Vagina (tissue), 2 donors: ENCODE measurements around the gene RGS19. TPM values are rescaled to one million over a fixed set of nuclear protein-coding genes. Genes with fewer than 3 reads are reported as not detected.

Source experiments
- DNase-seq, 2 donors: peaks; one replicate each; pipeline ENCODE4 v3.0.0-alpha.2; 2017; ENCODE audit errors: extremely low spot score in 2 of 2
- H3K27ac ChIP-seq: fragments of 200-600 bp; sonication (generic); one replicate; pipeline ENCODE4 v1.5.1; 2019
- H3K27me3 ChIP-seq: fragments of 200-600 bp; sonication (generic); one replicate; pipeline ENCODE4 v1.5.1; 2019
- H3K36me3 ChIP-seq, 2 donors: fragments of 200-600 bp; sonication (generic); one replicate each; pipeline ENCODE4 v1.5.1; 2017 to 2019
- H3K4me1 ChIP-seq: fragments of 200-600 bp; sonication (generic); one replicate; pipeline ENCODE4 v1.5.1; 2019
- H3K4me3 ChIP-seq, 2 donors: fragments of 200-600 bp; sonication (generic); 1 replicate in 1 of 2; 2 replicates in 1 of 2; pipeline ENCODE4 v1.5.1; 2016 to 2019
- H3K9me3 ChIP-seq: fragments of 200-600 bp; sonication (generic); one replicate; pipeline ENCODE4 v1.5.1; 2019
- POLR2A ChIP-seq, 2 donors: fragments of 450-650 bp; IDR thresholded peaks; one replicate each; pipeline ENCODE4 v1.6.1; 2017; ENCODE audit warnings: antibody characterized with exemption in 2 of 2, mild to moderate bottlenecking in 2 of 2, moderate library complexity in 2 of 2
- POLR2AphosphoS5 ChIP-seq, 2 donors: sonication (generic); formaldehyde crosslinking; IDR thresholded peaks; one replicate each; pipeline ENCODE4 v1.9.0; 2017; ENCODE audit warnings: antibody characterized with exemption in 2 of 2, mild to moderate bottlenecking in 2 of 2, low read depth in 1 of 2; ENCODE audit not compliant: insufficient read depth in 1 of 2
- intact Hi-C: fragments of 100-400 bp; cut with DNase I; formaldehyde crosslinking; loops from one replicate; pipeline ENCODE4 v1.15.1; 2023
- total RNA-seq: library from RNA; depleted of rRNA; stranded (reverse); fragments of >200 nt; gene quantifications from one replicate; pipeline ENCODE4 v1.2.3, GENCODE V29; 2016
- TF ChIP-seq, protein P1 (sequence below), 3 experiments: fragments of 450-650 bp in 2 of 3; fragments of 200-600 bp in 1 of 3; sonication (generic) in 1 of 3; IDR thresholded peaks; one replicate each; pipeline ENCODE4 v1.5.1; 2017 to 2019; ENCODE audit warnings: antibody characterized with exemption in 3 of 3, mild to moderate bottlenecking in 2 of 3, moderate library complexity in 2 of 3

RGS19 gene
- total RNA-seq, 1 donor from 2014 or later, result 20.6 TPM

DNA sequence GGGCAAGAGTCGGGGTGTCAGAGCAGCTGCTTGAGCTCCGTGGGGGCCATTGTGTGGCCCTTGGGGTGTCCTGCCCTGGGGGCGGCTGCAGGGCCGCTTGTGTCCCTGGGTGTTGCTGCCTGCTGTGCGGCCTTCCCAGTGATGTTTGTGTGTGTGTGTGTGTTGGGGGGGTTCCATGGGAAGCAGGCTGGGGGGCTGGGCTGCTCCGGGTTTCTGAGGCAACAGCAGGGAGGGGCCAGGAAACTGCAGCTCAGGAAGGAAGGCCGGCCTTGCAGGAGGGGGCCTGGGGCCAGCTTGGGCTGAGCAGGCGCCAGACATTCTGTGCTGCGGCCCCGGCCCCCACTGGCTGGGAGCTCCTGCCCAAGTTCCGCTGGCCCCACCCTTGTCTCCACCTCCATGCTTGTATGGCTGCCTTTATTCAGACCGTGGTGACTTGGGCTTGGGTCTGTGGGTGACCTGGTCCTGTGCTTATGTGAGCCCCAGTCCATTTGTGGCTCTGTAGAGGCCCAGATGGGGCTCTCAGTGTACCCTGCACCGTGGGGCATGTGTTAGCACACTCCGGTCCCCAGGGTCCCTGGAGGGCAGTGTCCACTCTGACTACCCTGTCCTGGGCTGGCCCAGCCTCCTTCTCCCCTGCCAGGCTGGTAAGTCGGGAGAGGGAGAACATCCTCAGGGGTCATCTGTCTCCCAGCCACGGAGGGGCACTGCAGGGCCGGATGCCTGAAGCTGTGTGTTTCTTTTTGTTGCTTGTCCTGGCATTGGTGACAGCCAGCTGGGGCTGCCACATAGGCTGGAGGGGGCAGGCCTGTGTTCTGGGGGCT, 25.3 kb downstream of the RGS19 start:
- Histone ChIP-seq H3K27ac (no peak overlapping the region), H3K4me3 (no peak overlapping the region)
- intact Hi-C loops, result no loop called here

DNA sequence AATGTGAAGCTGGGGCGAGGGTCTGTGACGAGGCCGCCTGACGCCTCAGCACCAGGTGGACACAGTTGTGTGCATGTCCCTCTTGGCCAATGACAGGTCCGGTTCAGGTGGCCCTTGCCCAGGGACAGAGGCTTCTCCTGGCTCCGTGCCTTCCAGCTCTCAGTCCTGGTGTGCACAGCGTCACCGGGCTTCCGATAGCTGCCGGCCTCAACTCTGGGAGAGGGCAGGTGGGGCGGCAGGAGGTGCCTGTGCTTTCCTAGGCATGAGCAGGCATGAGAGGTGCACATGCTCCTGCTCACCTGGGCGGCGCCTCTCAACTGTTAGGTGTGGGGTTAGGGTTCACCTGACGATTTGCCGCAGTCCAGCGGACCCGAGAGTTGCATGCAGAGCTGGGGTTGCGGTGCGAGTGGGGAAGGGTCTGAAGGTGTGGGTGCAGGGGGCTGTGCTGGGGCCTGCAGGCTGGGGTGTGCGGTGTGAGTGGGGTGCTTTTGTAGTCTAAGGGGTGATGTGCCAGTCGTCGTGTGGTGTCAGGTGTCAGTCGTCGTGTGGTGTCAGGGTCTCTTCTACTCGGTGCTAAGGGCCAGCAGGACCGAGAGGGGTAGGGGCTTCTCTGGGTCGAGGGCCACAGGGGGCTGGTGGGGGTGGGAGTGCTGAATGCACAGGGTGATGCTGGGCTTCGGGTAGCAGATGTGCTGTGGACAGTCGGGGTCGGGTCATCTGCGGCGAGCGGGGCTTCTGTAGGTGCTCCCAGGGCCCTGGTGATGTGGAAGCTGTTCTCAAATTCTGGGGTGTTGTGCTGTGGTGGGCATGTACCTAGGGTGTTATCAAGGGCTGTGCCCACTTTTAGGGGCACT, 26.1 kb downstream of the RGS19 start:
- DNase-seq, result no peak
- Histone ChIP-seq H3K4me1 (peaks cover 38% of the 10 kb centered on the region), H3K27ac (no peak overlapping the region), H3K27me3 (peaks cover 8% of the 10 kb centered on the region), H3K36me3 (no peaks in the 10 kb centered on the region), H3K4me3 (no peak overlapping the region), H3K9me3 (no peaks in the 10 kb centered on the region)
- TF ChIP-seq, protein P1, sequence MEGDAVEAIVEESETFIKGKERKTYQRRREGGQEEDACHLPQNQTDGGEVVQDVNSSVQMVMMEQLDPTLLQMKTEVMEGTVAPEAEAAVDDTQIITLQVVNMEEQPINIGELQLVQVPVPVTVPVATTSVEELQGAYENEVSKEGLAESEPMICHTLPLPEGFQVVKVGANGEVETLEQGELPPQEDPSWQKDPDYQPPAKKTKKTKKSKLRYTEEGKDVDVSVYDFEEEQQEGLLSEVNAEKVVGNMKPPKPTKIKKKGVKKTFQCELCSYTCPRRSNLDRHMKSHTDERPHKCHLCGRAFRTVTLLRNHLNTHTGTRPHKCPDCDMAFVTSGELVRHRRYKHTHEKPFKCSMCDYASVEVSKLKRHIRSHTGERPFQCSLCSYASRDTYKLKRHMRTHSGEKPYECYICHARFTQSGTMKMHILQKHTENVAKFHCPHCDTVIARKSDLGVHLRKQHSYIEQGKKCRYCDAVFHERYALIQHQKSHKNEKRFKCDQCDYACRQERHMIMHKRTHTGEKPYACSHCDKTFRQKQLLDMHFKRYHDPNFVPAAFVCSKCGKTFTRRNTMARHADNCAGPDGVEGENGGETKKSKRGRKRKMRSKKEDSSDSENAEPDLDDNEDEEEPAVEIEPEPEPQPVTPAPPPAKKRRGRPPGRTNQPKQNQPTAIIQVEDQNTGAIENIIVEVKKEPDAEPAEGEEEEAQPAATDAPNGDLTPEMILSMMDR (IDR thresholded peaks at IDR 0.05), result no peak
- TF ChIP-seq POLR2AphosphoS5 (IDR thresholded peaks at IDR 0.05; ENCODE audit: insufficient read depth in 1 of 2, low read depth in 1 of 2) (no peak), POLR2A (IDR thresholded peaks at IDR 0.05) (no peak)
- intact Hi-C loops, result no loop called here

More for the DNA sequence above, 25.3 kb downstream of the RGS19 start:
- DNase-seq, result no peak
- H3K36me3 ChIP-seq, result no peaks in the 10 kb centered on the region
- TF ChIP-seq POLR2A (IDR thresholded peaks at IDR 0.05) (no peak), POLR2AphosphoS5 (IDR thresholded peaks at IDR 0.05; ENCODE audit: insufficient read depth in 1 of 2, low read depth in 1 of 2) (peak; percentile 18 to 45)
- H3K27me3 ChIP-seq, result peaks cover 8% of the 10 kb centered on the region
- peaks cover 33% of the 10 kb centered on the region for H3K4me1 ChIP-seq
- H3K9me3 ChIP-seq, result no peaks in the 10 kb centered on the region

GRCh38 chr20:64052326-64052722, 27.0 kb downstream of the RGS19 start:
- DNase-seq, result no peak
- Histone ChIP-seq H3K4me1 (peaks cover 38% of the 10 kb centered on the region), H3K27ac (no peak overlapping the region), H3K9me3 (no peaks in the 10 kb centered on the region), H3K36me3 (no peaks in the 10 kb centered on the region), H3K27me3 (peaks cover 8% of the 10 kb centered on the region), H3K4me3 (no peak overlapping the region)
- TF ChIP-seq, protein P1 (IDR thresholded peaks at IDR 0.05), result no peak
- TF ChIP-seq POLR2A (IDR thresholded peaks at IDR 0.05) (no peak), POLR2AphosphoS5 (IDR thresholded peaks at IDR 0.05; ENCODE audit: insufficient read depth in 1 of 2, low read depth in 1 of 2) (no peak)
- intact Hi-C loops, result no loop called here

DNA sequence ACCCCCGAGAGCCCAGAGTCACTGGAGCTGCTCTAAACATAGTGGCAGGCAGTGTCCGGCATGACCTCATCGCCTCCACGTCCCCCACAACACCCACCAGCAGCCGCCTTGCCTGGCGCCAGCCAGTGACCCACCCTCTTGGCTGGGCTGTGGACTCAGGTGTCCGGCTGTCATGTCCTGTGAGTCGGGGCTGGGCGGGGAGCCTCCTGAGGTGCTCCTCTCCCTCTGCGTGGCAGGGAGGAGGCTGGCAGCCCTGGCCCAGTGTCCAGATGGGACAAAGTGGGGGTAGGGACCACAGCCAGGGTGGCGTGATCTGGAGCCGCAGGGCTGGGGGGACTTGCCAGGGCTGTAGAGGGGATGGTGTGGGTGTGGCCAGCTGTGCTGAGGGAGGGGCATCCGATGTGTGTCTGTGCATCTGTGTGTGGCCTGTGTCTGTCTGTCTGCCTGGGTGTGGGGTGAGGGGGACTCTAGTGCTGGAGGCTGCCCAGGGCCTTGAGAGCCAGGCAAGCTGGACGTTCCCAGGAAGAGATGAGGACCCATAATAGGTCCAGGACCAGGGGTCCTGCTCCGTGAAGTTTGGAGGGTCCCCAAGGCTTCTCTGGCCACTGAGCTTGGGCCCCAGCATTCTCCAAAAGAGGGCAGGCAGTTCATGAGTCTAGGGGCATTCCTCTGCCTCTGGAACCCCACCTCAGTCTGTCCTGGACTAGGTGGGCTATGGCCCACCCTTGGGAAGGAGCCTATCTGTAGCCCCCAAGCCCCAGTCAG, 27.6 kb downstream of the RGS19 start:
- Histone ChIP-seq H3K4me1 (peaks cover 34% of the 10 kb centered on the region), H3K27me3 (peaks cover 8% of the 10 kb centered on the region), H3K27ac (peak overlapping the region; percentile 13), H3K36me3 (no peaks in the 10 kb centered on the region), H3K4me3 (no peak overlapping the region), H3K9me3 (no peaks in the 10 kb centered on the region)
- no peak for DNase-seq
- TF ChIP-seq, protein P1 (IDR thresholded peaks at IDR 0.05), result no peak
- peak in 1 of 2 donors; percentile 30 for TF ChIP-seq POLR2AphosphoS5 (IDR thresholded peaks at IDR 0.05; ENCODE audit: insufficient read depth in 1 of 2, low read depth in 1 of 2)
- no peak for TF ChIP-seq POLR2A (IDR thresholded peaks at IDR 0.05)
- intact Hi-C loops, result no loop called here

GRCh38 chr20:64051033-64051452, 28.3 kb downstream of the RGS19 start:
- intact Hi-C loops, result no loop called here
- Histone ChIP-seq H3K4me3 (no peak overlapping the region), H3K36me3 (no peaks in the 10 kb centered on the region), H3K27ac (peak overlapping the region; percentile 13), H3K27me3 (peaks cover 8% of the 10 kb centered on the region), H3K4me1 (peaks cover 29% of the 10 kb centered on the region), H3K9me3 (no peaks in the 10 kb centered on the region)
- DNase-seq, result no peak
- TF ChIP-seq, protein P1 (IDR thresholded peaks at IDR 0.05), result no peak
- no peak for TF ChIP-seq POLR2AphosphoS5 (IDR thresholded peaks at IDR 0.05; ENCODE audit: insufficient read depth in 1 of 2, low read depth in 1 of 2)
